Right renal pelvis (tissue), 4 donors: ENCODE data around the gene CSTPP1. TPM values are rescaled to one million over a fixed set of nuclear protein-coding genes. Genes with fewer than 3 reads are reported as not detected.
"Not testable (repeated sequence)": the region's sequence is repeated elsewhere in the genome, so short reads cannot be mapped to it uniquely, and the experiment has no call there.

Experiments used
- DNase-seq, 4 donors: peaks; one replicate each; pipeline ENCODE4 v3.0.0-alpha.2; 2013; ENCODE audit warnings: low read depth in 4 of 4, low spot score in 3 of 4, missing footprints in 1 of 4
- polyA plus RNA-seq, 4 donors: library from polyadenylated mRNA; unstranded; fragments of 120-200 nt; gene quantifications; one replicate each; pipeline ENCODE4 v1.2.1, GENCODE V29; 2013; ENCODE audit not compliant: insufficient read length in 4 of 4

The CSTPP1 gene
- polyA plus RNA-seq, 4 donors = 55.0 to 60.2 (median 57.4) TPM

DNA sequence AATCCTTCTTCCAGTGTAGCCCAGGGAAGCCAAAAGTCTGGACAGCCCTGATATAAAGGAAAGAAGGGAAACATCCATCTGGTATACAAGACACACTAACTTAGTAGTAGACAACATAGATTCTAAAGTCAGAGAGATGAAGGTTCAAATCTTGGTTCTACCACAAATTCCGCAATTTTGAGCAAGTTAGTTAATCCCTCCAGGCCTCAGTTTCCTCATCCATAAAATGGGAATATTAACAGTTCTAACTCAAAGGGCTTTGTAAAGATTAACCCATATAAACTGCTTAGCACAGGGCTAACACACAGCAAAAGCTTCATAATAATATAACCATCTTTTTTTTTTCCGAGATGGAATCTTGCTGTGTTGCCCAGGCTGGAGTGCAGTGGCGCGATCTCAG is 29.0 kb upstream of the CSTPP1 start:
- no peak for DNase-seq

- DNase-seq = no peak
Observed at GRCh38 chr11:46912526-46913150, 23.9 kb upstream of the CSTPP1 start.

DNA sequence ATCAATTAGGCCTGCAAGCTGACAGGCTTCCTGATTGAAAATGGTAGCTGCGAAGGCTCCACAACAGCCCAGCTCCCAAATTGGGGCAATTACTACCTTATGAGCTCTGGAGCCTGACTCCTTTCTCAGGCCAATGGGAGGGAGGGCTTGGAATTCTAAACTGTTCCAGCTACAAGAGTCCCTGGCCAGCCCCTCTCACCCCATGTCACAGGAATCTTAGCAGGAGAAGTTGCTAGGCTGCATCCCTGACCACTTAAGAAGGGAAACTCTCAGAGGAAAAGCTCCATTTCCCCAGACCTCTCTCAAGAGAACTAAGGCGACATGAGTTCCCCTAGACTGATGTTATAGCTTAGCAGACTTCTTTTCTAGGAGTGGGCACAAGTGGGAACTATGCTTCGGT is 23.1 kb upstream of the CSTPP1 start:
- DNase-seq = no peak

- DNase-seq = no peak
Observed at GRCh38 chr11:46914363-46914762, 22.2 kb upstream of the CSTPP1 start.

DNA sequence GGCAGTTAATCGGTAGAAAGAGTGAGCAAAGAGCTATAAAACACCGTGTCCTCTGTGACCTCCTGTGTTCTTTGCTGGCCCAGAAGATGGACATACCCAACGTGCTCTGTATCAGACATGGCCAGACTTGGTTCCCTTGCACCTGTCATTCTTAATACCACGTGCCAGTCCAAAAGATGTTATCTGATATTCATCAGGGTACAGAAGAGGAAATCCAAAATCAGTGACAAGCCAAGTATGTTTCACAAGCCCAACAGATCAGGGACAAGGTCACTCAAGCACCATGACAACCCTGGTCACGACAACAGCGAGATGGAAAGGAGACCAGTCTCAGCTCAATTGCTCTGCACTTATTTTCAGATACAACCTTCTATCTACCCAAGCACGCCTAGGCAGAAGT is 21.7 kb upstream of the CSTPP1 start:
- no peak for DNase-seq

DNA sequence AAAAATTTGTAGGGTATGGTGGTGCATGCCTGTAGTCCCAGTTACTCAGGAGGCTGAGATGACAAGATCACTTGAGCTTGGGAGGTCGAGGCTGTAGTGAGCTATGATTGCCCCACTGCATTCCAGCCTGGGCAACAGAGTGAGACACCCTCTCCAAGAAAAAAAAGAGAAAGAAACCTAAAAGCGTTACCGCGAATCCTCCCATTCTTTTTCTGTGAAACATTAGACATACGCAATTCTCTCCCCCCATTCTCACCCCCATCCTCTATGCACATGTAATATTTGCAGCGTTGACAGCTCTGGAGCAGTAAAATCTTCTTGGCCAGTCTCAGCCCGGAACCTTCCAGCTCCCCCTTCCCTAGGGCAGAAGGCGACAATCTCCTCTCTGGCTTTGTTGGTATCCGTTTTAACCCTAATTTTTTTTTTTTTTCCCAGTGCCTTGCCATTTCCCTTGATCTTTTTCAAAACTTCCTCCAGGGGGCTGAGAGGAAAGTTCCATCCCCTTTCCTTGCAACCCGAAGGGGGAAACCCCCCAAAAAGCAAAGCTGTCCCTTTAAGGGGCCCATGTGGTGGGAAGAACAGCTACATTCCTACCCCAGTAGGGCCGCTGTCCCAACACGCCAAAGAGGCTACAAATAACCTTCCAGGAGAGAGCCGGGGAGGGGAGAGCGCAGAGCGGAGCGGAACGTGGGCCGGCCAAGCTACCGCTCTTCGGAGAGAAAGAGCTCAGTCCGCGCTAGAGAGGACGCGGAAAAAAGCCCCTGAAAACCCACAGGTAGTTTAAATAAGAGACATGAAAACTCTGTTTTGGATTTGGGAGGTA is 20.1 kb upstream of the CSTPP1 start:
- DNase-seq = no peak

GRCh38 chr11:46917109-46917761 is 19.3 kb upstream of the CSTPP1 start:
- no peak for DNase-seq

- DNase-seq = no peak
Observed at GRCh38 chr11:46917762-46918082, 18.8 kb upstream of the CSTPP1 start.

DNA sequence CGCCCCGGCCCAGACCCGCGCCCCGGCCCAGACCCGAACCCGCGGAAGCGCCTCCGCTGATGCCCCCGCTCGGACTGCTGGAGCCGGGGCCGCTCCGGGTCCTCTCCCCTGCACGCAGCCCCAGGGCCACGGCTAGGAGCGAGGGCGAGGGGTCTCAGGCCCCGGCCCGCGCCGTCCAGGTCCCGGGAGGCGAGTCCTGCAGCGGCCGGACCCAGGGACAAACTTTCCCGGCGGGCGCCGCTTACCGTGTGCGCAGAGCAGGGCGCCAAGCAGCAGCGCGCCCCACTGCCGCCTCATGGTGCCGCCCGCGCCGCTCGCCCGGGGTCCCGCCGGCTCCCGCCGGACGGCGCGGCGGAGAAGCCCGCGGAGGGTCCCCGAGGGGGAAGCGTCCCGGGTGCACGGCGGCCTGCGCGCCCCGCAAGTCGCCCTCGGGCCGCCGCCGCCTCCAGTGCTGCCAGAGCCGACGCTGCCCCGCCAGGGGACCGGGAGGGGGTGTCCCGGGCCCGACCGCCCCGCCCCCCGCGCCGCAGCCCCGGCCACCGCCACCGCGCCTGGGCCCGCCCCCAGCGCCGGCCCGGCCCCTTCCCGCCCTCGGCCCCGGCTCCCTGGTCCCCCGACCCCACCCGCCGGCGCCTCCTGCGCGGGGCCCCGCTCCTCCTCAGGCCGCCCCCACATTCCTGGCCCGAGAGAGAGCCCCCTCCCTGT is 18.3 kb upstream of the CSTPP1 start, which contains the start of gene LRP4:
Gene LRP4 (minus strand): TSS at position 468 of the 705 bp plus-strand sequence. CDS start 171 bp downstream, at position 297.
- no peak for DNase-seq

DNA sequence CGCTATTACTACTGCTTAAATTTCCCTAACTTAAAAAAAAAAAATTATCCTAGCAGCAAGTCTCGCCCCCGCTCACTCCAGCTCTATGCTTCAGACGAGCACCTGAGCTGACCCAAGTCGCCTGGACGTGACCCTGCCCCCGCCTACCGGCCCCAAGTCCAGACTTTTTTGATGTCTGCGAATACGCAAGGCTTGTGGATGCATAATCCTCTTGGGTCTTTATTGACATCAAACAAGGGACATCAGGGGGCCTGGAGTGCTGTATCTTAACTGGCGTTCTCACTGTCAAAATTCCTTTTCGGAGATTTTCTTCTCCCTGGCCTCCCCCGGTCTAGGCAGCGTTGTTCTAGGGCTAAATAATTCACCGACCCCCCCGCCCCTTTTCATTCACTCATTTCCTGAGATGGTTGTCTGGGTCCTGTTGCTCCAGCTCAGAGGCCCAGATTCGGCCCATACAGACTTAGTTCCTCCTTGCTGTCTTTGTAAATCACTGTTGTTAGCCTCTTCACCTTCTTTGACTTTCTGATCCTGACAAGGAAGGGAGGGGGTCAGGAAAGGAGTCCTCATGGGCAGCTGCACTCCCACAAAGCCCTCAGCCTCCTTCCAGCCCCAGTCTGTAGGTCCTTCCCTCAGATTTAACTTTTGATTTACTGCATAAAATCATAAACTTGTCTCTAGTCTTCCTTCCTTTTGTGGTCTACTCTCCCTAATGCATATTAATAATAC is 17.6 kb upstream of the CSTPP1 start:
- DNase-seq = no peak

- DNase-seq = no peak
Observed at GRCh38 chr11:46920755-46921154, 15.8 kb upstream of the CSTPP1 start.

DNA sequence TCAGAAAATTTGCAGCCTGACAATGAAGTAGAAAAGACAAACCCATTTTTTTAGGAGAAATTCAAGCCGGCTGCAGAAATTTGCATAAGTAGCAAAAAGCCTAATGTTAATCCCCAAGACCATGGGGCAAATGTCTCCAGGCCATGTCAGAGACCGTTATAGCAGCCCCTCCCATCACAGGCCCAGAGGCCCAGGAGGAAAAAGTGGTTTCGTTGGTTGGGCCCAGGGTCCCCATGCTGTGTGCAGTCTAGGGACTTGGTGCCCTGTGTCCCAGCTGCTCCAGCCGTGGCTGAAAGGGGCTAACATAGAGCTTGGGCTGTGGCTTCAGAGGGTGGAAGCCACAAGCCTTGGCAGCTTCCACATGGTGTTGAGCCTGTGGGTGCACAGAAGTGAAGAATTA is 8.6 kb upstream of the CSTPP1 start:
- DNase-seq = not testable (repeated sequence)

DNA sequence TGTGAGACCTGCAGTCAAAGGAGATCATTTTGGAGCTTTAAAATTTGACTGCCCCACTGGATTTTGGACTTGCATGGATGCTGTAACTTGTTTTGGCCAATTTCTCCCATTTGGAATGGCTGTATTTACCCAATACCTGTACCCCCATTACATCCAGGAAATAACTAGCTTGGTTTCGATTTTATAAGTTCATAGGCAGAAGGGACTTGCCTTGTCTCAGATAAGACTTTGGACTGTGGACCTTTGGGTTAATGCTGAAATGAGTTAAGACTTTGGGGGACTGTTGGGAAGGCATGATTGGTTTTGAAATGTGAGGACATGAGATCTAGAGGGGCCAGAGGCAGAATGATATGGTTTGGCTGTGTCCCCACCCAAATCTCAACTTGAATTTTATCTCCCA is 7.9 kb upstream of the CSTPP1 start:
- DNase-seq = not testable (repeated sequence)

DNA sequence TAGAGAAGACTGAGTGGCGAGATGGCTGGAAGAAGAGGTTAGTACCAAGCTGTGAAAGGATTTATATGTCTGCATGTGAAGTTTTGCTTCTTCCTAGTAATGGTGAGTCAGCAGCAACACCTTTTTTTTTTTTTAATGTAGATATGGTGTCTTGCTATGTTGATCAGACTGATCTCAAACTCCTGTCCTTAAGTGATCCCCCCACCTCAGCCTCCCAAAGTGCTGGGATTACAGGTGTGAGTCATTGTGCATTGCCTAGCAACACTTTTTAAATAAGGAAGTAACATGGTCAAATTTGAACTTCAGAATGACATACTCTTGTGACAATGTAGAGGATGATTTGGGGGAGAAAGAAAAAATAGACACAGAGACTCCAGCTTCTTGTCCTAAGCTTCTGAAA is 6.5 kb upstream of the CSTPP1 start:
- no peak for DNase-seq

- DNase-seq = no peak
Observed at GRCh38 chr11:46942172-46942571, 5.6 kb downstream of the CSTPP1 start.

DNA sequence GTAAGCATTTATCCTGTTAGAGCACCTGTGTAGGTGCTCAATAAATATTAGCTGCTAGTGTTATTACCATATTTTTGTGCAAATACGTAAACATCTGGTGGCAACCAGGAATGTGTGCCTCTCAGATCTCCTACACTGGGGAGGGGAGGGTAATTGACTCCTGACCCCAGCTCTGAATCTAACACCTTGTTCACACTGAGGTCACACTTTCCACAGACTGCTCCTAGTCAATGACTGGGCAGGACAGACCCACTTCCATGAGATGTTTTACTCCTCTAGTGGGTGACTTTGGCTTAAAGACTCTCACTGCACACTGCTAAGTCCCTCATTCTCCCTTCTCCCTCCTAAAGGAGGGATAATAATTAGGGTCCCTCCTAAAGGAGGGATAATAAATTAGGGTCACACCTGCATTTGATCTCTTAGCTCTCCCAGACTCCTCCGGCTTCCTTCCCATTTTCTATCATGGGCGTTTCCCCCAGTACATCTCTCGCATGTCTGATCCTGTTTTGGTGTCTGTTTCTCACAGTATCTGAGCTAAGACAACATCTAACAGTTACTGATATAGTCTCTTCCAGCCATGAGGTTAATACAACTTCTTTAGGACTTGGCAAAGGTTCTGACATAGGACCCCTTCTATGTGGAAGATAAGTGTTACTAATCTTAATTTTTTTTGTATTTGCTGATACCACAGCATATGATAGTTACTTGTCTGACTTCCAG is 8.0 kb downstream of the CSTPP1 start:
- DNase-seq = no peak

DNA sequence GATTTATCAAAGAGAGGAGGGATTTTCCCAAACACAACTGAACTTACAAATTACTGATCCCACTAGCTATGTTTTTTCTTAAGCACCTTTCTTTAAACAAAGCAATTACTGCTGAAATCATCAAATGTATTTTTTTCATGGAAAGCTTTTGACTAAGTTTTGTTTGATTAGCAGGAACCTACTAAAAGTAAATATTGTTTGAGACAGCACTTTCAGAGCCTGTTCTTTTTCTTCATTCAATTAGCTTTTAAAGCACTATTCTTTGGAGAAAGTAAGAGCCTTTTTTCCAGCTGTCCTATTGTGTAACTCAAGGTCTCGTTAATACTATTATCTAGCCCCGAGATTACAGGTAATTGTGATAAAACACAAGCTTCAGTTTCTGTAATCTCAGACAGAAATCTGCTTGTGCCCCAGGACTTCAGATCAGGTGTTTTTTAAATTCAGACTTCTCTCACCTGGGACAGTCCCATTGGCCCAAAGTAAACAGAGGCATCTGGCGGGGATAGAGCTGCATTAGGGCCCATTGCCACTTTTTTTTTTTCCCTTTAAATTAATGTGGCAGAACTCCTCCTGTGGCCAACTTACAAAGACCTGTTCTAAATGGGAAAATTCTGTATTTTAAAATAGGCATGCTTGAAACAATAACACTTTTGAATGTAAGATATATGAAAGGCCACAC is 11.0 kb downstream of the CSTPP1 start:
- no peak for DNase-seq

GRCh38 chr11:46948378-46949131 is 12.0 kb downstream of the CSTPP1 start:
- DNase-seq = no peak

- no peak for DNase-seq
Observed at GRCh38 chr11:46949297-46949696, 12.7 kb downstream of the CSTPP1 start.
